KMS-11 (cell line): ENCODE data around the gene GDF9.

Source experiments
- H2AFZ ChIP-seq: fragments of 200-600 bp; sonication (generic); 2 replicates; pipeline ENCODE4 v1.6.1; 2016; ENCODE audit warnings: antibody characterized with exemption, mixed run types, low read depth
- H3K27ac ChIP-seq: fragments of 200-600 bp; sonication (generic); 2 replicates; pipeline ENCODE4 v1.6.1; 2016; ENCODE audit warnings: mild to moderate bottlenecking, mixed run types
- H3K27me3 ChIP-seq: fragments of 200-600 bp; sonication (generic); 2 replicates; pipeline ENCODE4 v1.6.1; 2017; ENCODE audit warnings: mild to moderate bottlenecking, low read depth, mixed run types, moderate library complexity; ENCODE audit not compliant: insufficient read depth
- H3K36me3 ChIP-seq: fragments of 200-600 bp; sonication (generic); 2 replicates; pipeline ENCODE4 v1.6.1; 2017; ENCODE audit warnings: mild to moderate bottlenecking, mixed run types; ENCODE audit not compliant: insufficient read depth
- H3K4me1 ChIP-seq: fragments of 200-600 bp; sonication (generic); 2 replicates; pipeline ENCODE4 v1.6.1; 2016; ENCODE audit warnings: mild to moderate bottlenecking, low read depth, mixed run types; ENCODE audit not compliant: poor library complexity, severe bottlenecking
- H3K4me2 ChIP-seq: fragments of 200-600 bp; sonication (generic); 2 replicates; pipeline ENCODE4 v1.7.0; 2016; ENCODE audit warnings: mild to moderate bottlenecking, mixed run types
- H3K4me3 ChIP-seq: fragments of 200-600 bp; sonication (generic); IDR thresholded peaks from 2 replicates; pipeline ENCODE4 v1.6.1; 2017; ENCODE audit warnings: low read depth, low read length, mixed read lengths; ENCODE audit not compliant: insufficient read depth
- H3K79me2 ChIP-seq: fragments of 200-600 bp; sonication (generic); 2 replicates; pipeline ENCODE4 v1.6.1; 2016; ENCODE audit warnings: low read depth, mixed run types; ENCODE audit not compliant: insufficient read depth
- H3K9ac ChIP-seq: fragments of 200-600 bp; sonication (generic); 2 replicates; pipeline ENCODE4 v1.6.1; 2016; ENCODE audit warnings: mild to moderate bottlenecking, mixed run types
- H4K20me1 ChIP-seq: fragments of 200-600 bp; sonication (generic); 2 replicates; pipeline ENCODE4 v1.6.1; 2016; ENCODE audit warnings: mild to moderate bottlenecking, mixed run types; ENCODE audit not compliant: insufficient read depth
- TF ChIP-seq, protein P1 (sequence below): fragments of 200-600 bp; sonication (generic); conservative IDR thresholded peaks from 2 replicates; pipeline ENCODE4 v1.6.1; 2017; ENCODE audit warnings: low read depth, mild to moderate bottlenecking, antibody characterized with exemption, low read length, moderate library complexity, mixed read lengths

GDF9 gene

DNA sequence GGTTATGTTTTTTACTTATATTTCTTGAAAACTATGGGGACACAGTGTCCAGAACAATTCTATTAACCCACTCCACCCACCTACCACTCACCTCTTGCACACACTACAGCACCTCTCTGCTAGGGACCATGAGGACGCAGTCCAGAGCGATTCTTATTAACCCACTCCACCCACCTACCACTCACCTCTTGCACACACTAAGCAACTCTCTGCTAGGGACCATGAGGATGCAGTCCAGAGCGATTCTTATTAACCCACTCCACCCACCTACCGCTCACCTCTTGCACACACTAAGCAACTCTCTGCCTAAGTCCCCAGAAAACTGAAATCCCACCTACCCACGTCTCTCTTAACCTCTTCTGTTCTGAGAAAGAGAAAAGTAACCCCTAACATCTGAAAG, 33.7 kb downstream of the GDF9 start:
- Histone ChIP-seq H3K36me3 (no peaks in the 10 kb centered on the region), H3K4me2 (no peak overlapping the region), H3K4me3 (no peak overlapping the region), H3K27ac (no peak overlapping the region), H4K20me1 (no peaks in the 10 kb centered on the region), H3K79me2 (no peaks in the 10 kb centered on the region), H2AFZ (no peak overlapping the region), H3K27me3 (no peaks in the 10 kb centered on the region), H3K4me1 (peaks cover 8% of the 10 kb centered on the region), H3K9ac (no peak overlapping the region)
- TF ChIP-seq, protein P1, sequence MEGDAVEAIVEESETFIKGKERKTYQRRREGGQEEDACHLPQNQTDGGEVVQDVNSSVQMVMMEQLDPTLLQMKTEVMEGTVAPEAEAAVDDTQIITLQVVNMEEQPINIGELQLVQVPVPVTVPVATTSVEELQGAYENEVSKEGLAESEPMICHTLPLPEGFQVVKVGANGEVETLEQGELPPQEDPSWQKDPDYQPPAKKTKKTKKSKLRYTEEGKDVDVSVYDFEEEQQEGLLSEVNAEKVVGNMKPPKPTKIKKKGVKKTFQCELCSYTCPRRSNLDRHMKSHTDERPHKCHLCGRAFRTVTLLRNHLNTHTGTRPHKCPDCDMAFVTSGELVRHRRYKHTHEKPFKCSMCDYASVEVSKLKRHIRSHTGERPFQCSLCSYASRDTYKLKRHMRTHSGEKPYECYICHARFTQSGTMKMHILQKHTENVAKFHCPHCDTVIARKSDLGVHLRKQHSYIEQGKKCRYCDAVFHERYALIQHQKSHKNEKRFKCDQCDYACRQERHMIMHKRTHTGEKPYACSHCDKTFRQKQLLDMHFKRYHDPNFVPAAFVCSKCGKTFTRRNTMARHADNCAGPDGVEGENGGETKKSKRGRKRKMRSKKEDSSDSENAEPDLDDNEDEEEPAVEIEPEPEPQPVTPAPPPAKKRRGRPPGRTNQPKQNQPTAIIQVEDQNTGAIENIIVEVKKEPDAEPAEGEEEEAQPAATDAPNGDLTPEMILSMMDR: no peak

DNA sequence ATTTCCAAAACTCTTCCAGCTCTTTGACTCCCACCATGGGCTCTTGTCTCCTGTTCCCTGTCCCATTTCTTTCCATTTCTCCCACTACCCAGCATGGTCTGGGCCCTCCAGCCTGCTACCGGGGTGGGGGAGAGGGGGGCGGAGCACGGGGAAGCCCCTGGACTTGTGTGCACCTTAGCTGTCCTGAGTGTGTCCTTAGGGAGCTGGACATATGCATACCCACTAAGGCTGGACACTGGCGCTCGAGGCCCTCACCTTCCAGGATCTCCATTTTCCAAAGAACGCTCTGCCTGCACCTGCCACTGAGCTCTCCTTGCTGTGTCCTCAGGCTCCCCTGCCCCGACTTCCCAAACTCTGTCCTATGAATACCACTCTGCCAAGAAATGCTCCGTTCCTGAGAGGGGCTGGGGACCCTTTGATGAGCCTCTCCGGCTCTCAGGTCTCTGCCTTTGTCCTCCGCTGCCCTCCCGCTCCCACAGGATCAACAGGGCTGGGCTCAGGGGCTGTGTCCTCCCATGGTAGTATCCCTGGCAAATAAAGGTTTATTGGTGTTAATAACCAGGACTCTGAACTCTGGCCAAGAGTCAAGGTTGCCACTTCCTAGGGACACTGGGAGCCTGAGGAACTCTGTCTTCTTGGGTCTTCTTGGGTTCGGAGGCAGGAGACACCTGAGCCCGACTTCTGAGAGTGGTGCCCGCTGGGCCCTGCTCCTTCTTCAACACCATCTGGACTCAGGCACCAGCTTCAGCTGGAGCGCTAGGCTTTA, 35.0 kb downstream of the GDF9 start:
- H2AFZ ChIP-seq: peak overlapping the region; percentile 93; the same call in 1 of the 2 replicates
- no peaks in the 10 kb centered on the region for H3K36me3 ChIP-seq
- H3K9ac ChIP-seq: peak overlapping the region; percentile 83; the same call in 1 of the 2 replicates
- H3K4me3 ChIP-seq: no peak overlapping the region
- TF ChIP-seq, protein P1: no peak
- peaks cover 8% of the 10 kb centered on the region for H3K4me1 ChIP-seq
- no peaks in the 10 kb centered on the region for H3K79me2 ChIP-seq
- peak overlapping the region; percentile 53 for H3K4me2 ChIP-seq
- no peaks in the 10 kb centered on the region for H3K27me3 ChIP-seq
- no peak overlapping the region for H3K27ac ChIP-seq
- no peaks in the 10 kb centered on the region for H4K20me1 ChIP-seq

DNA sequence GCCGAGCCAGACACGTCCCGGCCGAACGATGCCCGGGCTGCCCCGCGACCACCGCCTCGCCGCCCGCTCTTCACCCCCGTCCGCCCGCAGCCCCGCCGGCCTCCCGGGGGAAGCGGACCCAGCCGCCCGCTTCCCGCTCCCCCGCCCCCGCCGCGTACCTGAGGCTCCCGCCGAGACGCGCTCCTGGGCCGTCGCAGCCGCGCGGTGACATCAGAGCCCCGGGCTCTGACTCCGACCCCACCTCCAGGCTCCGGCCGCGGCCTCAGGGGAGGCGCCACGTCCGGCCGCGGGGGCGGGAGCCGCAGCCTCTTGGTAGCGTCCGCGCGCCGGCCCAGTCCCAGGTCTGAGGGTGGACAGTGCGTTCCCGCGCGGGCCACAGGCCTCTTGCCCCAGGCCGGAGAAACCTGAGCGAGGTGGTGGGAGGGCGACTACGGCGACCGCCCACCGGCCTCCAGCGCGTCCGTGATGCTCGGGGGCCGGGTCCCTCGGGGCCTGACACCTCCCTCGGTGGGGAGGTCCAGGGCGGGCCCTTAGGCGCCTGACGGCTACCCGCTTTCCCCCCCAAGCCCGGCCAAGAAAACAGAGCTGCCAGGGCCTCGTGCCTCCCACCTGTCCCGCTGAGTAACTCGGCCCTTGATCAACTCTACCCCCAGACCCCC, 35.7 kb downstream of the GDF9 start, which contains the start of gene SHROOM1:
Gene SHROOM1, minus strand, starts transcription at position 212 of the 659 bp plus-strand sequence. CDS start 4,507 bp downstream, outside the sequence.
- Histone ChIP-seq H2AFZ (peak within 1 kb of the TSS; percentile 93), H3K36me3 (no peaks in the 10 kb centered on the region), H4K20me1 (no peaks in the 10 kb centered on the region), H3K9ac (peak within 1 kb of the TSS; percentile 83), H3K4me2 (peak within 1 kb of the TSS; percentile 53), H3K79me2 (no peaks in the 10 kb centered on the region), H3K27ac (no peak within 1 kb of the TSS), H3K4me3 (no peak within 1 kb of the TSS), H3K4me1 (peaks cover 8% of the 10 kb centered on the region), H3K27me3 (no peaks in the 10 kb centered on the region)
- TF ChIP-seq, protein P1: no peak

DNA sequence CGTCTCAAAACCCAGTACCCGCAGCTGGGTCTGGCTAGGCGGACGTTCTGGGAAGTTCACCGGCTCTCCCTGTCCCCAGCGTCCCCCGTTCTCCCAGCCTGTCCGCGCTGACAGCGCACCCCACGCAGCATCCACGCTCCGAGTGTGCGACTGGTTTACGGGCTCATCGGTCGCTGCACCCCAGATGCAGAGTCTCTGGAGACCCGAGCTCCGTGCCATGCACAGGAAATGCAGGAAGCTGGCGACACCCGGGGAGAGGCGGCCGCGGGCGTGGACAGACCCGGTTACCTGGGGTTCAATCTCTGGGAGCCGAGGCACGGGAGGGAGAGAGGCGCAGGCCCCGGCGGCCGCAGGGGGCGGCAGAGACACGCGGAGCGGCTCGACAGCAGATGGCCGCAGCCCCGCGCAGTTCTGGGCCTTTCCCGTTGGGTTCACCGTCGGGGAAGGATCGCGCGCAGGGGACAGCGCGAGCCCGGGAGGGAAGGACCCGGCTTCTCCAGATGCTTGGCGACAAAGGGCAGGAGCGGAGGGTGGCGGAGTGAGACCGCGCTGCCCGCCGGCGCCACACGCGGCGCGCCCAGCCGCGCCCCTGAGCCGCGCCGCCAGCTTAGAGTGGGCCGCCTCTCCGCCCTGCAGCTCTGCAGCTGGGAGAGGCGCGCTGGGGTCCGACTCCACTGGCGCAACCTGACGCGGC, 36.4 kb downstream of the GDF9 start:
- peaks cover 8% of the 10 kb centered on the region for H3K4me1 ChIP-seq
- TF ChIP-seq, protein P1: peak; percentile 59
- no peak overlapping the region for H3K27ac ChIP-seq
- H3K4me2 ChIP-seq: peak overlapping the region; percentile 53
- H3K9ac ChIP-seq: peak overlapping the region; percentile 83
- no peaks in the 10 kb centered on the region for H3K36me3 ChIP-seq
- H4K20me1 ChIP-seq: no peaks in the 10 kb centered on the region
- H3K79me2 ChIP-seq: no peaks in the 10 kb centered on the region
- H2AFZ ChIP-seq: peak overlapping the region; percentile 93
- H3K27me3 ChIP-seq: no peaks in the 10 kb centered on the region
- no peak overlapping the region for H3K4me3 ChIP-seq
